Spinal cord (tissue), 10 donors: Measurements from ENCODE around the gene OR2F2. TPM values are rescaled to one million over a fixed set of nuclear protein-coding genes. Genes with fewer than 3 reads are reported as not detected.
A peak's percentile ranks its signal among the peaks of the same experiment; 100 is the strongest.

Experiments used
- DNase-seq, 6 donors: peaks; one replicate each; pipeline versions ENCODE4 v3.0.0 to v3.0.0-alpha.2; 2013 to 2015; ENCODE audit warnings: low spot score in 6 of 6, low read depth in 4 of 6
- H3K27ac ChIP-seq: one replicate; pipeline ENCODE4 v1.5.1; 2013; ENCODE audit warnings: low read depth, low read length, control low read depth
- H3K27me3 ChIP-seq: one replicate; pipeline ENCODE4 v1.6.1; 2013; ENCODE audit warnings: low read length; ENCODE audit not compliant: control insufficient read depth, insufficient read depth
- H3K36me3 ChIP-seq: one replicate; pipeline ENCODE4 v1.6.1; 2013; ENCODE audit warnings: low read length; ENCODE audit not compliant: control insufficient read depth, insufficient read depth
- H3K4me1 ChIP-seq: one replicate; pipeline ENCODE4 v1.6.1; 2013; ENCODE audit warnings: low read length; ENCODE audit not compliant: control insufficient read depth, insufficient read depth
- H3K4me3 ChIP-seq: one replicate; pipeline ENCODE4 v1.5.1; 2013; ENCODE audit warnings: low read depth, low read length, control low read depth
- H3K9me3 ChIP-seq: one replicate; pipeline ENCODE4 v1.6.1; 2013; ENCODE audit warnings: low read length; ENCODE audit not compliant: control insufficient read depth, insufficient read depth
- WGBS: methylation state at CpG from one replicate; pipeline ENCODE4 v1.1.5; 2013; ENCODE audit warnings: missing lambda C conversion rate; ENCODE audit not compliant: insufficient coverage; 5-methylcytosine and 5-hydroxymethylcytosine counted together
- polyA plus RNA-seq, 2 donors: library from polyadenylated mRNA; unstranded; fragments of 120-200 nt; gene quantifications; one replicate each; pipeline ENCODE4 v1.2.1, GENCODE V29; 2013; ENCODE audit not compliant: insufficient read length in 2 of 2
- total RNA-seq, 2 donors: library from RNA; depleted of rRNA in 1 of 2; stranded (reverse); fragments of 120-200 nt in 1 of 2; fragments of >200 nt in 1 of 2; gene quantifications; one replicate each; pipeline versions ENCODE4 v1.2.3 to v1.2.4, GENCODE V29; 2013 to 2014
- donor health status: healthy.

Gene OR2F2
- total and polyA plus RNA-seq, 4 donors: not detected

- no peaks in the 10 kb centered on the region for H3K9me3 ChIP-seq
- 54% methylated on average over 4 of the region's 5 CpGs for WGBS
- H3K4me1 ChIP-seq: peaks cover 11% of the 10 kb centered on the region
- H3K27ac ChIP-seq: no peak overlapping the region
- H3K36me3 ChIP-seq: no peaks in the 10 kb centered on the region
- peak overlapping the region; percentile 9 for H3K4me3 ChIP-seq
- H3K27me3 ChIP-seq: no peaks in the 10 kb centered on the region
- DNase-seq: peak in 1 of 6 donors; percentile 14
These were observed 34.7 kb upstream of the OR2F2 start for GRCh38 chr7:143900230-143900766.

GRCh38 chr7:143901332-143901667 is 33.7 kb upstream of the OR2F2 start:
- peak overlapping the region; percentile 98 for H3K27ac ChIP-seq
- peak in 4 of 6 donors; percentile 29 to 87 (median 56) for DNase-seq
- no peaks in the 10 kb centered on the region for H3K27me3 ChIP-seq
- H3K9me3 ChIP-seq: no peaks in the 10 kb centered on the region
- H3K36me3 ChIP-seq: no peaks in the 10 kb centered on the region
- H3K4me3 ChIP-seq: peak overlapping the region; percentile 95
- peaks cover 11% of the 10 kb centered on the region for H3K4me1 ChIP-seq
- WGBS: 0% methylated on average over 14 of the region's 14 CpGs

GRCh38 chr7:143901668-143902331 is 33.2 kb upstream of the OR2F2 start, which contains the start of gene TCAF1:
Gene TCAF1, minus strand, starts transcription at chr7:143902176. Its CDS starts 25,568 bp downstream, at chr7:143876608.
- no peaks in the 10 kb centered on the region for H3K36me3 ChIP-seq
- no peaks in the 10 kb centered on the region for H3K9me3 ChIP-seq
- peak; percentile 89 to 98 (median 94) for DNase-seq
- H3K27me3 ChIP-seq: no peaks in the 10 kb centered on the region
- H3K4me3 ChIP-seq: peak within 1 kb of the TSS; percentile 95
- H3K4me1 ChIP-seq: peaks cover 11% of the 10 kb centered on the region
- peak within 1 kb of the TSS; percentile 98 for H3K27ac ChIP-seq
- WGBS: 2% methylated on average over 47 of the region's 50 CpGs

- Histone ChIP-seq H3K36me3 (no peaks in the 10 kb centered on the region), H3K4me1 (peaks cover 11% of the 10 kb centered on the region), H3K4me3 (peak overlapping the region; percentile 95), H3K9me3 (no peaks in the 10 kb centered on the region), H3K27ac (peak overlapping the region; percentile 98), H3K27me3 (no peaks in the 10 kb centered on the region)
- 87% methylated on average over 5 of the region's 14 CpGs for WGBS
- no peak for DNase-seq
These were observed 32.6 kb upstream of the OR2F2 start for GRCh38 chr7:143902332-143902899.

GRCh38 chr7:143905509-143905908 is 29.5 kb upstream of the OR2F2 start:
- Histone ChIP-seq H3K36me3 (no peaks in the 10 kb centered on the region), H3K4me1 (peaks cover 7% of the 10 kb centered on the region), H3K4me3 (no peak overlapping the region), H3K9me3 (no peaks in the 10 kb centered on the region), H3K27ac (no peak overlapping the region), H3K27me3 (no peaks in the 10 kb centered on the region)
- 89% methylated on average over 1 of the region's 1 CpG for whole genome bisulfite sequencing
- DNase-seq: no peak

GRCh38 chr7:143906151-143906550 is 28.9 kb upstream of the OR2F2 start:
- peaks cover 7% of the 10 kb centered on the region for H3K4me1 ChIP-seq
- 88% methylated on average over 7 of the region's 9 CpGs for WGBS
- H3K27me3 ChIP-seq: no peaks in the 10 kb centered on the region
- no peak overlapping the region for H3K4me3 ChIP-seq
- H3K27ac ChIP-seq: no peak overlapping the region
- no peak for DNase-seq
- H3K36me3 ChIP-seq: no peaks in the 10 kb centered on the region
- no peaks in the 10 kb centered on the region for H3K9me3 ChIP-seq

GRCh38 chr7:143906895-143907294 is 28.1 kb upstream of the OR2F2 start:
- no peaks in the 10 kb centered on the region for H3K27me3 ChIP-seq
- H3K36me3 ChIP-seq: no peaks in the 10 kb centered on the region
- H3K27ac ChIP-seq: no peak overlapping the region
- 66% methylated on average over 3 of the region's 5 CpGs for WGBS
- DNase-seq: no peak
- H3K4me3 ChIP-seq: no peak overlapping the region
- no peaks in the 10 kb centered on the region for H3K9me3 ChIP-seq
- H3K4me1 ChIP-seq: peaks cover 7% of the 10 kb centered on the region

GRCh38 chr7:143908120-143908519 is 26.9 kb upstream of the OR2F2 start:
- no peaks in the 10 kb centered on the region for H3K36me3 ChIP-seq
- 80% methylated on average over 1 of the region's 5 CpGs for WGBS
- no peaks in the 10 kb centered on the region for H3K9me3 ChIP-seq
- no peak overlapping the region for H3K4me3 ChIP-seq
- no peak overlapping the region for H3K27ac ChIP-seq
- no peak for DNase-seq
- no peaks in the 10 kb centered on the region for H3K27me3 ChIP-seq
- H3K4me1 ChIP-seq: no peaks in the 10 kb centered on the region

GRCh38 chr7:143909863-143910262 is 25.2 kb upstream of the OR2F2 start:
- no peak for DNase-seq
- Histone ChIP-seq H3K27me3 (no peaks in the 10 kb centered on the region), H3K4me3 (no peak overlapping the region), H3K36me3 (no peaks in the 10 kb centered on the region), H3K9me3 (no peaks in the 10 kb centered on the region), H3K4me1 (no peaks in the 10 kb centered on the region), H3K27ac (no peak overlapping the region)
- WGBS: no CpG with 5 or more reads among the region's 3 CpGs
